H1 (cell line): ENCODE data around the gene SNX21. TPM values are rescaled to one million over a fixed set of nuclear protein-coding genes. Genes with fewer than 3 reads are reported as not detected.

ENCODE experiments used
- ATF2 ChIP-seq: IDR thresholded peaks from 2 replicates; pipeline ENCODE4 v1.6.1; 2012; ENCODE audit warnings: low read length, inconsistent platforms
- BACH1 ChIP-seq: IDR thresholded peaks from 2 replicates; pipeline ENCODE4 v1.6.1; 2012; ENCODE audit warnings: low read length, improper control_type of control experiment
- BCL11A ChIP-seq, 2 experiments: IDR thresholded peaks; one replicate each; pipeline ENCODE4 v1.6.1; 2011; ENCODE audit warnings: low read depth in 2 of 2, low read length in 2 of 2, mild to moderate bottlenecking in 2 of 2
- BRCA1 ChIP-seq: IDR thresholded peaks from 2 replicates; pipeline ENCODE4 v1.6.1; 2012; ENCODE audit warnings: low read depth, low read length, improper control_type of control experiment
- CBX8 ChIP-seq: fragments of 300-800, 300-1000 bp; sonication (generic); IDR thresholded peaks from 2 replicates; pipeline ENCODE4 v1.7.1; 2016; ENCODE audit warnings: low read depth, low read length, borderline replicate concordance
- CHD2 ChIP-seq: IDR thresholded peaks from 2 replicates; pipeline ENCODE4 v1.6.1; 2012; ENCODE audit warnings: low read length, improper control_type of control experiment
- CREB1 ChIP-seq: IDR thresholded peaks from 2 replicates; pipeline ENCODE4 v1.6.1; 2012; ENCODE audit warnings: inconsistent platforms
- EZH2 ChIP-seq: fragments of 200-600 bp; sonication (generic); IDR thresholded peaks from 2 replicates; pipeline ENCODE4 v1.7.1; 2012; ENCODE audit warnings: low read depth, mild to moderate bottlenecking, moderate library complexity, low read length, inconsistent platforms; ENCODE audit not compliant: severe bottlenecking
- JUN ChIP-seq: IDR thresholded peaks from 2 replicates; pipeline ENCODE4 v1.6.1; 2011; ENCODE audit warnings: low read depth, mild to moderate bottlenecking, improper control_type of control experiment, low read length
- KDM4A ChIP-seq: IDR thresholded peaks from one replicate; pipeline ENCODE4 v1.7.1; 2012; ENCODE audit warnings: low read depth, mild to moderate bottlenecking, moderate library complexity, low read length, inconsistent platforms; ENCODE audit not compliant: severe bottlenecking
- NANOG ChIP-seq: IDR thresholded peaks from 2 replicates; pipeline ENCODE4 v1.6.1; 2011; ENCODE audit warnings: low read length, low read depth, mild to moderate bottlenecking, inconsistent platforms; ENCODE audit not compliant: insufficient read depth, poor library complexity, severe bottlenecking
- POLR2A ChIP-seq, 2 experiments: IDR thresholded peaks; 1 replicate in 1 of 2; 2 replicates in 1 of 2; pipeline ENCODE4 v1.6.1; 2011; ENCODE audit warnings: low read depth in 2 of 2, low read length in 2 of 2, mild to moderate bottlenecking in 2 of 2; ENCODE audit errors: control extremely low read depth in 1 of 2
- POLR2AphosphoS5 ChIP-seq: IDR thresholded peaks from 2 replicates; pipeline ENCODE4 v1.6.1; 2011; ENCODE audit warnings: low read depth, low read length
- POU5F1 ChIP-seq: IDR thresholded peaks from 2 replicates; pipeline ENCODE4 v1.6.1; 2011; ENCODE audit warnings: low read depth, mild to moderate bottlenecking, low read length, moderate library complexity
- RBBP5 ChIP-seq: IDR thresholded peaks from 2 replicates; pipeline ENCODE4 v1.7.1; 2012; ENCODE audit warnings: low read depth, mild to moderate bottlenecking, inconsistent platforms, low read length, moderate library complexity, borderline replicate concordance
- RXRA ChIP-seq: IDR thresholded peaks from 2 replicates; pipeline ENCODE4 v1.6.1; 2011; ENCODE audit warnings: low read depth, mild to moderate bottlenecking, low read length, moderate library complexity; ENCODE audit not compliant: insufficient read depth
- SIN3A ChIP-seq, 2 experiments: IDR thresholded peaks in 1 of 2; conservative IDR thresholded peaks in 1 of 2; 2 replicates each; pipeline ENCODE4 v1.6.1; 2011 to 2012; ENCODE audit warnings: low read length in 2 of 2, improper control_type of control experiment in 1 of 2, low read depth in 1 of 2, mild to moderate bottlenecking in 1 of 2
- SP1 ChIP-seq: IDR thresholded peaks from 2 replicates; pipeline ENCODE4 v1.6.1; 2011; ENCODE audit warnings: low read depth, low read length
- TAF1 ChIP-seq: IDR thresholded peaks from 2 replicates; pipeline ENCODE4 v1.6.1; 2011; ENCODE audit warnings: mild to moderate bottlenecking, low read depth, low read length
- TEAD4 ChIP-seq: IDR thresholded peaks from 2 replicates; pipeline ENCODE4 v1.6.1; 2012; ENCODE audit warnings: low read depth, low read length, inconsistent platforms, mixed read lengths
- ZNF274 ChIP-seq: IDR thresholded peaks from 2 replicates; pipeline ENCODE4 v1.7.0; 2012; ENCODE audit warnings: low read length, borderline replicate concordance; ENCODE audit errors: extremely low read depth
- polyA plus RNA-seq, 7 experiments: library from polyadenylated mRNA; depleted of rRNA in 3 of 7; stranded (reverse) in 5 of 7; unstranded in 2 of 7; fragments of >200 nt in 5 of 7; fragments of 200-250 nt in 2 of 7; gene quantifications; 1 replicate in 5 of 7; 2 replicates in 1 of 7; 4 replicates in 1 of 7; pipeline versions ENCODE4 v1.2.1 to v1.2.3, GENCODE V29; 2011 to 2013; ENCODE audit warnings: missing spikeins in 2 of 7, mixed read lengths in 2 of 7
- total RNA-seq: library from RNA; stranded (reverse); fragmentation: NEBNext Ultra II Directional; extraction: Animal tissue kit (Norgen Biotek cat#: 25700); gene quantifications from 2 replicates; pipeline ENCODE4 v1.2.1, GENCODE V29; 2021
- TF ChIP-seq, protein P1 (sequence below): IDR thresholded peaks from 2 replicates; pipeline ENCODE4 v1.6.1; 2012; ENCODE audit warnings: inconsistent platforms

SNX21 gene
- total and polyA plus RNA-seq, 2 of the 8 experiments (the other 6 are each of a cell fraction or from before 2014, with no cell fraction given) = 15.8 to 16.8 TPM

- TF ChIP-seq POLR2AphosphoS5 (peak; percentile 79), TAF1 (peak; percentile 86), RBBP5 (no peak), NANOG (no peak), CHD2 (peak; percentile 93), RXRA (no peak), SIN3A (conservative IDR thresholded peaks at IDR 0.05 in 1 of 2, IDR thresholded peaks at IDR 0.05 in 1 of 2; ENCODE audit: low read depth in 1 of 2, low read length in 2 of 2) (peak in 1 of 2 experiments; percentile 92; a peak in 3 of 4 replicates), BRCA1 (no peak), BCL11A (IDR thresholded peaks at IDR 0.05; ENCODE audit: low read depth in 2 of 2, low read length in 2 of 2) (no peak), JUN (no peak), ZNF274 (no peak), EZH2 (no peak), BACH1 (peak; percentile 68), CREB1 (peak; percentile 51; the same call in 1 of the 2 replicates), POU5F1 (no peak), ATF2 (no peak), SP1 (peak; percentile 99), POLR2A (IDR thresholded peaks at IDR 0.05; ENCODE audit: control extremely low read depth in 1 of 2, low read depth in 2 of 2, low read length in 2 of 2) (peak; percentile 47 to 64; a peak in 2 of 3 replicates), TEAD4 (no peak), CBX8 (no peak), KDM4A (peak; percentile 36)
- TF ChIP-seq, protein P1, sequence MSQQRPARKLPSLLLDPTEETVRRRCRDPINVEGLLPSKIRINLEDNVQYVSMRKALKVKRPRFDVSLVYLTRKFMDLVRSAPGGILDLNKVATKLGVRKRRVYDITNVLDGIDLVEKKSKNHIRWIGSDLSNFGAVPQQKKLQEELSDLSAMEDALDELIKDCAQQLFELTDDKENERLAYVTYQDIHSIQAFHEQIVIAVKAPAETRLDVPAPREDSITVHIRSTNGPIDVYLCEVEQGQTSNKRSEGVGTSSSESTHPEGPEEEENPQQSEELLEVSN = peak; percentile 44
- TF ChIP-seq, all 59 proteins: peak for 18
These were observed 21.2 kb upstream of the SNX21 start, which contains the start of gene UBE2C (continued) for GRCh38 chr20:45812157-45813005.
